ENCODE data around the gene PSMA7.
"Not testable (repeated sequence)": the region's sequence is repeated elsewhere in the genome, so short reads cannot be mapped to it uniquely, and the experiment has no call there.

The PSMA7 gene

DNA sequence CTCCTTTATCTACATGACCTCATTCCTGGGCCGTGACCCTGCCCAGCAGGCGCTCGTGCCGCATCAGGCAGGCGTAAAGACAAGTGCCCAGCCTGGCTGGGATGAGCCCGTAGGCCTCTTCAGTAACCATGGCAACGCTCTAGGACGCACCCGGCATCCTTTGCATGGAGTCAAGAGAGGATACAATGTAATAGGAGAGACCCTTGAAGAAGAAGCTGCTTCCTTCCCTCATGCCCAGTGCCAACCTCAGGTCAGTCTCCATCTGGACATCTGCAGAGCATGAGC, 25.9 kb downstream of the PSMA7 start:
- no peak for DNase-seq

DNA sequence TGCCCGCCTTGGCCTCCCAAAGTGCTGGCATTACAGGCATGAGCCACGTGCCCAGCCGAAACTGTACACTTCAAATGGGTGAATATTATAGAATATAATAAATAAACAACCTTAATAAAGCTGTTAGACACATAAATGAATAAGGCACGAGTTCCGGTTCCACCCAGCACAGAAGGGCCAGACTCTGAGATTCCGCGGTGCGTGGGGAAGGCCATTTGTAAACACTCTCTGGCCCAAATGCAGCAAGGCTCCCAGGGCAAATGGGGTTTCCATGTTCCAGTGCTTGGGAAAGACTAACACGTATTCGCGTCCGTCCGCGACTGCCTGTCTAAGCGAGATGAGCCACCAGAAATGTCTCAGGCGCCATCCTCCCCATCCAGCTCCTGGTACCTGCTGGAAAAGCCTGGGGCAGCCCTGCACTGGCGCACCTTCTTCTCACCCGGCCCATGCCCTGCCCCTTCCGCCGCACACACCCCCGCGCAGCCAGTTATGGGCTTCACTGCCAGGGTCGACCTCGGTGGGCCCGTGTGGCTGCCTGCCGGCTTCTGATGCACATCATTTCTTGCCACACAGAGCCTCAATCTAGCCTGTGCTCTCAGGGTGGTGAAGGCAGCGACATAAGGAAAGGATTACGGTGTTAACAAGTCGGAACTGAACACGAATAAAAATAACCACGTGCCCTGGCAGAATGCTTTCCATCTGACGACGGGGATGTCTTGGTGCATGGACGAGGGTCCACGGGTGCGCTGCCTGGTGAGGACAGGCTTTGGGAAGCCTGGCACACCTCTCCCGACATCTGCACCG, 26.4 kb downstream of the PSMA7 start:
- no peak for DNase-seq

DNA sequence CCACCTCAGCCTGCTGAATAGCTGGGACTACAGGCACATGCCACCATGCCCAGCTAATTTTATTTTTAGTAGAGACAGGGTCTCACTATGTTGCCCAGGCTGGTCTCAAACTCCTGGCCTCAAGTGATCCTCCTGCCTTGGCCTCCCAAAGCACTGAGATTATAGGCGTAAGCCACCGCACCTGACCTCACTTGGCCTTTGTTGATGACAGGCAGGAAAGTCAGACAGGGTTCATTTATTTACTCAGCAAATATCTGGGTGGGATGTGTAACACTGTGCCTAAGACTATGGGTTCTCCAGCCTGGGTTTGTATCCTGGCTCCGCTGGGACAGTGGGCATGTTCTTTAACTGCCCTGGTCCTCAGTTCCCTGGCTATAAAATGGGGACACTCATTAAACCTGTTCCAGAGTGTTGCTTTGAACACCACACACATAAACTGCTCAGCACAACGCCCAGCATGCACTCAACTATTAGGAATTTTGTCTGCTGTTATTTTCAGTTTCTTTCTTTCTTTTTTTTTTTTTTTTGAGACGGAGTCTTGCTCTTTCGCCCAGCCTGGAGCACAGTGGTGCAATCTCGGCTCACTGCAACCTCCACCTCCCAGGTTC, 27.3 kb downstream of the PSMA7 start:
- not testable (repeated sequence) for DNase-seq

DNA sequence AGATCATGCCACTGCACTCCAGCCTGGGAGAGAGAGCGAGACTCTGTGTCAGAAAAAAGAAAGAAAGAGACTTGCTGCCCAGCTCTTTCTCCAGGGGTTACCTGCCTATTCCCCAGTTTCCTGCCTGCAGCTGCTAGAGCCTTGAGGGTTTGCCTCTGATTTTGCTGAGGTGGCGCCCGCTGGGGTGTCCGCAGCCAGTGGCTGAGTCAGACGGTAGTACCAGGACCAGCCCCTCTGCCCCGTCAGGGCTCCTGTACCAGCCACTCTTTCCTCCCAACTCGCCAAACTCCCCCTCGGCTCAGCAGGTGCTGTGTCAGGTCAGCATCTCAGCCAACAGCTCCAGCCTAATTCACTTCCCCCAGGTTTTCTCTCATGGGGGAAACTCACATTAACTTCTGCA, 28.3 kb downstream of the PSMA7 start:
- no peak for DNase-seq

DNA sequence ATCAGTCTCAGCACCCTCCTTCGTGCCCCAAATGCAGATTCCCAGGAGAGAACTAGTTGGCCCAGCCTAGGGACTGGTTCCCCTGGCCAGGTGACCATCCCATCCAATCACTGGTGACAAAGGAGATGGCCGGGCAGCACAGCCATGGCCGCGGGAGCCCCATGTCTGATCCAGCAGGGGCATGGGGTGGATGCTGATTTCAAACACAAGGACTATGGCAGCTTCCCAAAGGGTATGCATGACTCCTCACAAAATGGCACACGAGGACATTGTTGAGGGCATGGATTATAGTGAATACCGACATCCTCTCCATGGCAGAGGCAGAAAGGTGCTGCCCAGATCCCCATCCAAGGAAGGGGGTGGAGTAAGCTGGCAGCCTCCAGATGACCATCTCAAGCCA, 30.8 kb downstream of the PSMA7 start:
- DNase-seq, result no peak

DNA sequence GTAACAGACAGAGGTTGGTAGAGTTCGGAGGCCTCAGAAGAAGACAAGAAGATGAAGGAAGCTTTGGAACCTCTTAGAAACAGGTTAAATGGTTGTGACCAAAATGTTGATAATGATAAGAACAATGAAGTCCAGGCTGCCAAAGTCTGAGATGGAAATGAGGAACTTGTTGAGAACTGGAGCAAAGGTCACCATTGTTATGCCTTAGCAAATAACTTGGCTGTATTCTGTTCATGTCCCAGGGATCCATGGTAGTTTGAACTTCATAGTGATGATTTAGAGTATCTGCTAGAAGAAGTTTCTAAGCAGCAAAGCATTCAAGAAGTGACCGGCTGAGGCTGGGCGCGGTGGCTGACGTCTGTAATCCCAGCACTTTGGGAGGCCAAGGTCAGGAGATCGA, 32.0 kb downstream of the PSMA7 start:
- no peak for DNase-seq

DNA sequence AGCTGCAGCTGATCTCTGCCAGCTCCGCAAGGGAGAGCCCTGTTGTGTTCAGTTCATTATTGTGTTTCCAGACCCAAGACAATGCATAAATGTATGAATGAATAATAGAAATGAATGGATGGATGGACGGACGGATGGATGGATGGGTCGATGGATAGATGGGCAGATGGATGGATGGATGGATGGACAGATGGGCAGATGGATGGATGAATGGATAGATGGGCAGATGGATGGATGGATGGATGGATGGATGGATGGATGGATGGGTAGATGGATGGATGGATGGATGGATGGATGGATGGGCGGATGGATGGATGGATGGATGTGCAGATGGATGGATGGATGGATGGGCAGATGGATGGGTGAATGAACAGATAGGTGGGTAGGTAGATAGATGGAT, 37.6 kb downstream of the PSMA7 start:
- no peak for DNase-seq

DNA sequence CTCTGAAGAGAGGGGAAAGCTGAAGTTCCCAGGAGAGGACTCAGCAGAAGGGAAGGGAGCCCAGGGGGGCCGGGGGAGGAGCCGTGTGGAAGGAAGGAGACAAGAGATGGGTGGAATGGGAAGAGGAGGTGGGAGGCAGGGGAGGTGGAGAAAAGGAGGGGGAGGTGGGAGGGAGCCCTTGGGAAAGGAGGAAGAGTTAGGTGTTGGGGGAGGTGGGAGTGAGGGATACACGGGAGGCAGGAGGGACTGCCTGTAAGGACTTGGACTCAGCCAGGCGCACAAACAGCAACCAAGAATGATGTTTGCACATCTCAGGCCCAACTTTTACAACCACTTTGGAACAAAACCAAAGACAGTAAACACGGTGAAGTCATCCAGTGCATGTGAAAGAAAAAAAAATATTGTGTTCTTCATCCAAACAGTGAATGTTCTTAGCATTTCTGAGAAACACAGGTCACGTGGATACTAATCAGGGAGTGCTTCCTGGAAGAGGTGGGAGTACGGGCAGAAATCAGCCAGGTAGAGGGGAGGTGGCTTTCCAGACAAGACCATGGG, 38.3 kb downstream of the PSMA7 start:
- no peak for DNase-seq

DNA sequence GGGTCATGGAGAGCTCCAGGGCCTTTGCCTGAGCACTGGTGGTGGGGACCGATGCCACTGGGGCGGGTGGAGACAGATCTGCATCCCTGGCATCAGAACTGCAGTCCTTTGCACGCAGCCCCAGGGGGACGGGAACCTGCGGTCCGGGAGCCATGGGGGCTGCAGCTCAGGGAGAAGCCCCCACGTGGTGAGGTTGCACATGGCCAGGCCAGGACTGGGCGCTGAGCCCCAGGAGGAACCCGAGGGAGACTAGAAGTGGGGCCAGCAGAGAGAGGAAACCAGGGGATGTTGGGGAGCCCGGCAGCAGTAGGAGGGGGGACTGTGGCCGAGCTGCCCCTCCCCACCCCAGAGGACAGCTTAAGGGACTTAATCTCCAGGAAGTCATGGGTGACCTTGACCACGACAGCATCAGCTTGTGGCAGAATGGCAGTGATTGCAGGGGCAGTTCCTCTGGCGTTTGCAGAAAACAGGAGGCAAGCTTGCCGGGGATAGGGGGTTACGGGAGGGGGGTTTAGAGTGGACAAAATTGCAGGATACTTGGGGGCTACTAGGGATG, 38.9 kb downstream of the PSMA7 start:
- DNase-seq, result no peak

DNA sequence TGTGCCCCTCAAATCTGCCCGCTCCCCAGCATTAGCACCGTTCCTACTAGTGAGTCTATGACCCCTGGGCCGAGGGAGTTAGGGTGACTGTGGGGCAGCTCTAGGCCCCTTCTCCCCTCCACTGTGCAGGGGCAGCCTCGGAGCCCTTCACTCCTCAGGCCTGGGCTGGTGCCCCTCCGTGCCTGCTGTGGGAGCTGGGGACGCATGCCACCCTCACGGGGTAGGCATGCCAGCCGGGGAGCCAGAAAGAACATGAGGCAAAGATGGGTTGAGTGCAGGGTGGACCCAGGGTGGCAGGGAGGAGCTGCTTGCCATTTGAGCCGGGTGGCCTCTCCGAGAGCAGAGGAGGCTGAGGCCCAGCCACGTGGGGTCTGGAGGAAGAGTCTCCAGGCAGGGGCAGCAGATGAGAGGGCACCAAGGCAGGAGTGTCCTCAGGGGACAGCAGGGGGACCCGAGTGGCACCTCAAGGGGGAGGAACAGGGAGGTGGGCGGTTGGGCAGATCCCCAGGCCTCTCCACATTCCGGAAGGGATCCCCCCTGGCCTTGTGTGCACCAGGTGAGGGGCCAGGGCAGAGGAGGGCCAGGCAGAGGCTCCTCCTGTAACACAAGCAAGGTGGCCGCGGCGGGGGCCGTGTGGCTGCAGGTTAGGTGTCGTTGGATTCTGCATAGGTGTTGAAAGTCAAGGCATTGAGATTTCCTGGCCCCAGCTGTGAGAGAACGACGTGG, 39.5 kb downstream of the PSMA7 start:
- no peak for DNase-seq

DNA sequence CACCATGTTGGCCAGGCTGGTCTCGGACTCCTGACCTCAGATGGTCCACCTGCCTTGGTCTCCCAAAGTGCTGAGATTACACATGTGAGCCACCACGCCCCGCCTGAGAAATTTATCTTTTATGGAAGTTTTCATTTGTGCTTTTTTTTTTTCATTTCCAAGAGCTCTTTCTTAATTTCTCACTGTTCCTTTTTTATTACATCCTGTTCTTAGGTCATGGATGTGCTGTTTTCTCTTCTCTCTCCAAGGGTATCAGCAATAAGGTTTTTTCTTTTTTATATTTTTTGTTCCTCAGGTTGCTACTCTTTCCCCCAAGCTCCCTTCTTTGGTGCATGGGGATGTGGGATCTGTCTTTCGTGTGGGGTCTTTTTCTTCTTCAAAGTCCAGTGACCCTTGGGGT, 42.1 kb downstream of the PSMA7 start:
- no peak for DNase-seq

DNA sequence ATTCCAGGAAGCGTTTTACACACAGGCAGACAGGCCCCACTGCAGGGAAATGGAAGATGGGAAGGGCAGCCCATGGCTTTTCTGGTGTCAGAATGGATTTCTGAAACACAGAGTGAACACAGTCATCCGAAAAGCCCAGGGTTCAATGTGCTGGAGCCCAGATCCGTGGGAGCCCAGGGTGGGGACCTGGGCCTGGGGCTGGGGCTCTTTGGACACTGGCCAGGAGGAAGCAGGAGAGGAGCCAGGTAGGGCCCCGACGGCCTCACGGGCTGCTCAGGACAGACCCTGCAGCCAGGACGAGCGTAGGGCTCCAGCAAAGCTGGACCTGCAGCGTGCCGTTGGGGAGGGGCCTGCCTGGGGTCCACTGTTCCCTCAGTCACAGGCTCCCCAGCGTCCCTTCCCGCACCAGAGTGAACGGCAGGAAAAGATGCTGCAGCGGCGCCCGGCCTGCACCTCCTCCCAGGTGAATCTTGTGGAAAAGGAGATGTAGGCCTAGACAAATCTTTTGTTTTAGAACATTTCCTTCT, 45.2 kb downstream of the PSMA7 start:
- DNase-seq, result no peak

DNA sequence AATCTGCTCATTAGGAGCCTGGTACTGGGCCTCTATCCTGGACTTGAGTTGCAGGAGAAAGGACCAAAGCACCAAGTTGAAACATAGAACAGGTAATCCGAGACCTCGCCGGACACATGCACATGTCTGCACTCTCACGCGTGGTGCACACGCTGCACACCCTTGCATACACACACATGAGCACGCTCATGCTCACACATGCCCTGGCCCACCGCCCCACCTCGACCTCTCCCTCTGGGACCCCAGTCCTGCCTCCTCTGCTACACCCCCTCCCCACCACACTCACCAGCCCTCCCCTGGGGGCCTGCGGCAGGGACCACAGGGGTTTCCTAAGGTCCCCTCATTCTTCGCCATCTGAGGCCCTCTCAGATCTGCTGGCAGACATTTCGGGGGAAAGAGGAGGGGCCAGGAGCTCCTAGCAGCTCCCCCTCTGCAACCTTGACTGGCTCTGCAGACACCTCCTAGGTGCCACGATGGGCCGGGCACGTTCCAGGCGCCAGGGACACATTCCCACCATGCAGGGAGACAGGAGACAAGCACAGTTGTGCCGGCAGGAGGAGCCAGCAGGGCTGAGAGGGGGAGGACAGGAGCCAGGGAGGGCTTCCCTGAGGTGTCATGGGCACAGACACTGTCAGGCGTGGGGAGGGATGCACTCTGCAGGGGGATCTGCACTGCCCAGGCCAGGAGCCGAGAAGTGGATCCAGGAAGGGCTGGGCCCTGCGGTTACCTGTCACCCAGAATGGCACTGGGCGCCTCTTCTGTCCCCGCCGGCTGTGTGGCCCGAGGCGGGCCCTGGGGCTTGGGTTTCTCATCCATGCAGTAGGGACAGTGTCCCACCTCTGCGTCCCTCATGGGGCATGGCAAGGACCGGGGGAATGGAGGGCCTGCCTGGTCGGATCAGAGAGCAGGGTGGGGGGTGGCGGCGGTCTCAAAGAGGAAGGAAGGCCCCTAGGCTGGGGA, 46.5 kb downstream of the PSMA7 start:
- DNase-seq, result no peak

DNA sequence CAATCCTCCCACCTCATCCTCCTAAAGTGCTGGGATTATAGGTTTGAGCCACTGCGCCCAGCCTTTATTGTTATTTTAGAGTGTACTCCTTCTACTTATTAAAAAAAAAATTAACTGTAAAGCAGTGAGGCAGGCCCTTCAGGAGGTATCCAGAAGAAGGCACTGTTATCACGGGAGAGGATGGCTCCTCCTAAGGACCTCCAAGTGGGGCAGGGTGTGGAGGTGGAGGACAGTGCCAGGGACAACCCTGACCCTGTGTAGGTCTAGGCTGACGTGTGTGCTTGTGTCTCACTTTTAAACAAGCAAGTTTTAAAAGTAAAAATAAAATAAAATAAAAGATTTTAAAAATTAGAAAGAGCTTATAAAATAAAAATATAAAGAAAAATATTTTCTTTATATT, 53.8 kb downstream of the PSMA7 start:
- no peak for DNase-seq

DNA sequence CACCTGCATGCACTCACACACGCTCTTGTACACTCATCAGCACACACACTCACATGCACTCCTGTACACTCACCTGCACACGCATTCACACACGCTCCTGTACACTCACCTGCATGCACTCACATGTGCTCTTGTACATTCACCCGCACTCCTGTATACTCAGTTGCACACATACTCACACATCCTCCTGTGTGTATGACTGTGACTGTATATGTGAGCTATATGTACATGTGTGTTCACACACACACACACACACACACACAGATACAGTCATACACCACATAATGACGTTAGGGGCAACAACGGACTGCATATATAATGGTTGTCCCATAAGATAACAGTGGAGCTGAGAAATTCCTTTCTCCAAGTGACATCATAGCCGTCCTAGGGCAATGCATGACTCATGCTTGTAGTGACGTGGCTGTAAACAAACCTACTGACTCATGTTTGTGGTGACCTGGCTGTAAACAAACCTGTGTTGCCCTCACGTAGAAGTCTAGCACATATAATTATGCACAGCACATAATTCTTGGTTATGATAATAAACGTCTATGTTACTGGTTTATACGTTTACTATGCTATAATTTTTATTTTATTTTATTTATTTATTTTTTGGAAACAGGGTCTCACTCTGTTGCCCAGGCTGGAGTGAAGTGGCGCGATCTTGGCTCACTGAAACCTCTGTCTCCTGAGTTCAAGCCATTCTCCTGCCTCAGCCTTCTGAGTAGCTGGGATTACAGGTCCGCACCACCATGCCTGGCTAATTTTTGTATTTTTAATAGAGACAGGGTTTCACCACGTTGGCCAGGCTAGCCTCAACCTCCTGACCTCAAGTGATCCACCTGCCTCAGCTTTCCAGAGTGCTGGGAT, 54.7 kb downstream of the PSMA7 start:
- no peak for DNase-seq

DNA sequence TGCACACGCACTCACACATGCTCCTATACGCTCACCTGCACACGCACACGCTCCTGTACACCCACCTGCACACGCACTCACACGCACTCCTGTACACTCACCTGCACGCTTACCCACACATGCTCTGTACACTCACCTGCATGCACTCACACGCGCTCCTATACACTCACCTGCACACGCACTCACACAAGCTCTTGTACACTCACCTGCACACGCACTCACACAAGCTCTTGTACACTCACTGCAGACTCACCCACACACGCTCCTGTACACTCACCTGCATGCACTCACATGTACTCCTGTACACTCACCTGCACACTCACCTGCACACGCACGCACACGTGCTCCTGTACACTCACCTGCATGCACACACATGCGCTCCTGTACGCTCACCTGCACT, 55.6 kb downstream of the PSMA7 start:
- no peak for DNase-seq

DNA sequence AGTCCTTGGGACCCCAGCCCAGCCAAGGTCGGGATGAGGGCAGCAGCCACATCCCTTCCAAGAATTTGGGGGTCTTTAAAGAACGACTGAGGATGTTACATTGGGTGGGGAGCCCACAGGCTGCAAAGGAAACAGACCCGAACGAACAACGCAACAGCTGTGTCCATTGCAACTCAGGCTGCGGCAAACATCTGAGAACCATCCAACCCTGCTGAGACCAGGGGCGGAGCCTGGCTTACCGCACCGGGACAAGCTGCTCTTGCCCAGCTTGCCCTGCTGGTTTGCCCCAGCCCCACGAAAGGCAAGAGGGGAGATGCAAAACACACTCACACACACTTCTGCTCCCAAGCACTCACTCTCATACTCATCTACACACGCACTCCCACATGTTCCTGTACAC, 56.0 kb downstream of the PSMA7 start:
- DNase-seq, result no peak

Data from NCI-H1436 (cell line).